T-cell (primary cell): ENCODE data around the gene SEL1L2. TPM values are rescaled to one million over a fixed set of nuclear protein-coding genes. Genes with fewer than 3 reads are reported as not detected.

Source experiments
- ATAC-seq, 4 experiments: fragments of 200-7000 bp in 3 of 4; fragments of 150-1000 bp in 1 of 4; cut with Tn5 transposase; replicated peaks in 1 of 4; 1 replicate in 3 of 4; 2 replicates in 1 of 4; pipeline ENCODE4 v1.10.0; 2021; ENCODE audit warnings: moderate library complexity in 3 of 4, mild to moderate bottlenecking in 2 of 4, moderate number of reproducible peaks in 1 of 4
- CTCF ChIA-PET, 2 donors: fragments of 300-600 bp; sonication (Branson Sonifier 250); formaldehyde crosslinking; loops; one replicate each; lab custom pipeline; 2022; ENCODE audit warnings: antibody characterized with exemption in 2 of 2; lab: Charles Lee
- POLR2A ChIA-PET, 2 donors: fragments of 300-600 bp; sonication (Branson Sonifier 250); formaldehyde crosslinking; loops; one replicate each; lab custom pipeline; 2022; ENCODE audit warnings: antibody characterized with exemption in 2 of 2; lab: Charles Lee
- DNase-seq, 35 experiments: peaks; one replicate each; pipeline versions ENCODE4 v3.0.0 to v3.0.0-alpha.2; 2013 to 2023
- H3K27ac ChIP-seq: one replicate; pipeline ENCODE4 v1.5.1; 2013; ENCODE audit warnings: low read length
- H3K27me3 ChIP-seq, 2 experiments: replicated peaks in 1 of 2; 1 replicate in 1 of 2; 2 replicates in 1 of 2; pipeline versions ENCODE4 v1.6.1 to v1.7.0; 2013; ENCODE audit warnings: low read length in 1 of 2, mixed read lengths in 1 of 2; ENCODE audit not compliant: control insufficient read depth in 2 of 2, insufficient read depth in 2 of 2; ENCODE audit errors: extremely low read depth in 1 of 2
- H3K36me3 ChIP-seq, 2 donors: 1 replicate in 1 of 2; 2 replicates in 1 of 2; pipeline versions ENCODE4 v1.6.1 to v1.7.0; 2013; ENCODE audit warnings: low read length in 1 of 2; ENCODE audit not compliant: control insufficient read depth in 2 of 2, insufficient read depth in 1 of 2; ENCODE audit errors: extremely low read depth in 1 of 2
- H3K4me1 ChIP-seq, 2 experiments: 1 replicate in 1 of 2; 2 replicates in 1 of 2; pipeline versions ENCODE4 v1.6.1 to v1.7.0; 2013; ENCODE audit warnings: low read length in 2 of 2, mixed read lengths in 1 of 2; ENCODE audit not compliant: insufficient read depth in 2 of 2, control insufficient read depth in 1 of 2; ENCODE audit errors: extremely low read depth in 1 of 2
- H3K4me3 ChIP-seq, 2 donors: 1 replicate in 1 of 2; 2 replicates in 1 of 2; pipeline versions ENCODE4 v1.5.1 to v1.7.0; 2013; ENCODE audit warnings: mild to moderate bottlenecking in 2 of 2, low read length in 1 of 2, moderate library complexity in 1 of 2; ENCODE audit not compliant: control insufficient read depth in 1 of 2; ENCODE audit errors: extremely low read depth in 1 of 2
- H3K9me3 ChIP-seq: 2 replicates; pipeline ENCODE4 v1.7.0; 2013
- H3K27ac Mint-ChIP-seq, 2 donors: one replicate each; pipeline ENCODE4 v1.8.0; 2020 to 2021; ENCODE audit warnings: mild to moderate bottlenecking in 2 of 2, mixed read lengths in 2 of 2
- H3K27me3 Mint-ChIP-seq, 2 donors: one replicate each; pipeline ENCODE4 v1.8.0; 2021 to 2022; ENCODE audit warnings: mixed read lengths in 2 of 2
- H3K36me3 Mint-ChIP-seq: one replicate; pipeline ENCODE4 v1.8.0; 2021; ENCODE audit warnings: mixed read lengths
- H3K4me1 Mint-ChIP-seq, 3 donors: one replicate each; pipeline ENCODE4 v1.8.0; 2020 to 2022; ENCODE audit warnings: mixed read lengths in 3 of 3, mild to moderate bottlenecking in 1 of 3
- H3K4me3 Mint-ChIP-seq, 3 donors: one replicate each; pipeline ENCODE4 v1.8.0; 2020 to 2022; ENCODE audit warnings: mild to moderate bottlenecking in 3 of 3, mixed read lengths in 3 of 3, moderate library complexity in 3 of 3
- H3K9me3 Mint-ChIP-seq, 3 donors: one replicate each; pipeline ENCODE4 v1.8.0; 2020 to 2022; ENCODE audit warnings: mixed read lengths in 3 of 3
- WGBS: methylation state at CpG from one replicate; pipeline ENCODE4 v1.1.5; 2013; ENCODE audit warnings: missing lambda C conversion rate; ENCODE audit not compliant: insufficient coverage; 5-methylcytosine and 5-hydroxymethylcytosine counted together
- total RNA-seq, 35 experiments: library from RNA in 6 of 35; stranded (reverse) in 6 of 35; fragments of 120-200 nt in 1 of 35; gene quantifications; one replicate each; pipeline versions ENCODE4 v1.2.1 to v1.2.4 and lab custom pipeline; 2013 to 2026

SEL1L2 gene
- total RNA-seq, 5 donors from 2014 or later (not counting 1 experiment from before 2014, with no cell fraction given), result not detected

GRCh38 chr20:13991311-13991710 lies 897 bp upstream of the SEL1L2 start:
- Histone ChIP-seq H3K9me3 (no peaks in the 10 kb centered on the region), H3K36me3 (no peaks in the 10 kb centered on the region), H3K27ac (no peak overlapping the region), H3K27me3 (peaks cover 0 to 5% of the 10 kb centered on the region in 2 experiments), H3K4me3 (no peak overlapping the region), H3K4me1 (no peaks in the 10 kb centered on the region)
- no peaks in the 10 kb centered on the region for H3K36me3 Mint-ChIP-seq
- ATAC-seq, result no peak
- CTCF ChIA-PET, result no interaction called here
- no peak overlapping the region for H3K27ac Mint-ChIP-seq
- POLR2A ChIA-PET, result interaction anchor here in 1 of 2 donors (0.6 kb wide), 1 partner anchor 69 kb away, joined by 3 read pairs; no protein-coding TSS in a partner anchor
- peaks cover 3 to 5% of the 10 kb centered on the region in 2 donors for H3K27me3 Mint-ChIP-seq
- WGBS, result no CpG with 5 or more reads among the region's 1 CpG
- peaks cover 0 to 3% (median 2%) of the 10 kb centered on the region in 3 donors for H3K4me1 Mint-ChIP-seq
- H3K4me3 Mint-ChIP-seq, result no peak overlapping the region
- peaks cover under 1 to 26% (median 18%) of the 10 kb centered on the region in 3 donors for H3K9me3 Mint-ChIP-seq
- no peak for DNase-seq

- Histone ChIP-seq H3K27me3 (no peaks in the 10 kb centered on the region), H3K9me3 (no peaks in the 10 kb centered on the region), H3K4me3 (no peak overlapping the region), H3K36me3 (no peaks in the 10 kb centered on the region), H3K27ac (no peak overlapping the region), H3K4me1 (no peaks in the 10 kb centered on the region)
- H3K4me3 Mint-ChIP-seq, result no peak overlapping the region
- H3K27ac Mint-ChIP-seq, result no peak overlapping the region
- ATAC-seq (no peak), DNase-seq (no peak)
- H3K36me3 Mint-ChIP-seq, result no peaks in the 10 kb centered on the region
- H3K9me3 Mint-ChIP-seq, result peaks cover 9 to 24% (median 14%) of the 10 kb centered on the region in 3 donors
- POLR2A ChIA-PET, result no interaction called here
- 75% methylated on average over 3 of the region's 4 CpGs for WGBS
- CTCF ChIA-PET, result interaction anchor here in 1 of 2 donors (0.6 kb wide), 1 partner anchor 59 kb away, joined by 3 read pairs; no protein-coding TSS in a partner anchor
- no peaks in the 10 kb centered on the region for H3K27me3 Mint-ChIP-seq
- no peaks in the 10 kb centered on the region for H3K4me1 Mint-ChIP-seq
Measured at GRCh38 chr20:13984211-13984610, 6.2 kb downstream of the SEL1L2 start.

- Mint-ChIP-seq H3K9me3 (peaks cover 0 to 3% (median 0%) of the 10 kb centered on the region in 3 donors), H3K27ac (no peak overlapping the region), H3K4me3 (no peak overlapping the region), H3K27me3 (no peaks in the 10 kb centered on the region), H3K4me1 (no peaks in the 10 kb centered on the region), H3K36me3 (no peaks in the 10 kb centered on the region)
- Histone ChIP-seq H3K27ac (no peak overlapping the region), H3K9me3 (no peaks in the 10 kb centered on the region), H3K4me1 (no peaks in the 10 kb centered on the region), H3K4me3 (no peak overlapping the region), H3K36me3 (no peaks in the 10 kb centered on the region), H3K27me3 (no peaks in the 10 kb centered on the region)
- CTCF ChIA-PET, result no interaction called here
- ATAC-seq, result no peak
- POLR2A ChIA-PET, result no interaction called here
- no CpG with 5 or more reads among the region's 3 CpGs for WGBS
- DNase-seq, result no peak
Measured at GRCh38 chr20:13960525-13960924, 29.9 kb downstream of the SEL1L2 start.

- DNase-seq (no peak), ATAC-seq (no peak)
- H3K4me3 ChIP-seq, result no peak overlapping the region
- peaks cover 0 to 3% (median 0%) of the 10 kb centered on the region in 3 donors for H3K9me3 Mint-ChIP-seq
- no peaks in the 10 kb centered on the region for H3K27me3 Mint-ChIP-seq
- no peaks in the 10 kb centered on the region for H3K9me3 ChIP-seq
- H3K27me3 ChIP-seq, result no peaks in the 10 kb centered on the region
- no peak overlapping the region for H3K27ac ChIP-seq
- H3K4me3 Mint-ChIP-seq, result no peak overlapping the region
- no CpG with 5 or more reads among the region's 2 CpGs for WGBS
- H3K4me1 Mint-ChIP-seq, result no peaks in the 10 kb centered on the region
- POLR2A ChIA-PET, result no interaction called here
- no peaks in the 10 kb centered on the region for H3K36me3 Mint-ChIP-seq
- H3K4me1 ChIP-seq, result no peaks in the 10 kb centered on the region
- H3K27ac Mint-ChIP-seq, result no peak overlapping the region
- no peaks in the 10 kb centered on the region for H3K36me3 ChIP-seq
- CTCF ChIA-PET, result no interaction called here
Measured at GRCh38 chr20:13960119-13960518, 30.3 kb downstream of the SEL1L2 start.

- Histone ChIP-seq H3K9me3 (no peaks in the 10 kb centered on the region), H3K27ac (no peak overlapping the region), H3K27me3 (no peaks in the 10 kb centered on the region), H3K4me3 (no peak overlapping the region), H3K4me1 (no peaks in the 10 kb centered on the region), H3K36me3 (no peaks in the 10 kb centered on the region)
- no peak for DNase-seq
- Mint-ChIP-seq H3K27ac (no peak overlapping the region), H3K36me3 (no peaks in the 10 kb centered on the region), H3K4me1 (no peaks in the 10 kb centered on the region), H3K4me3 (no peak overlapping the region), H3K9me3 (peaks cover 0 to 10% (median 6%) of the 10 kb centered on the region in 3 donors), H3K27me3 (peaks cover 0 to 2% of the 10 kb centered on the region in 2 donors)
- ChIA-PET CTCF (no interaction called here), POLR2A (no interaction called here)
- WGBS, result 65% methylated on average over 2 of the region's 6 CpGs
- ATAC-seq, result no peak
Measured at GRCh38 chr20:13953227-13953626, 37.2 kb downstream of the SEL1L2 start.

- POLR2A ChIA-PET, result no interaction called here
- H3K4me1 Mint-ChIP-seq, result no peaks in the 10 kb centered on the region
- peaks cover 7 to 12% (median 10%) of the 10 kb centered on the region in 3 donors for H3K9me3 Mint-ChIP-seq
- H3K27ac Mint-ChIP-seq, result no peak overlapping the region
- DNase-seq, result no peak
- Histone ChIP-seq H3K27me3 (peaks cover 0 to 2% of the 10 kb centered on the region in 2 experiments), H3K4me3 (no peak overlapping the region), H3K9me3 (no peaks in the 10 kb centered on the region), H3K27ac (no peak overlapping the region), H3K4me1 (no peaks in the 10 kb centered on the region), H3K36me3 (no peaks in the 10 kb centered on the region)
- WGBS, result 56% methylated on average over 3 of the region's 3 CpGs
- ATAC-seq, result no peak
- CTCF ChIA-PET, result no interaction called here
- H3K4me3 Mint-ChIP-seq, result no peak overlapping the region
- no peaks in the 10 kb centered on the region for H3K36me3 Mint-ChIP-seq
- H3K27me3 Mint-ChIP-seq, result peaks cover 0 to 3% of the 10 kb centered on the region in 2 donors
Measured at GRCh38 chr20:13947719-13948118, 42.7 kb downstream of the SEL1L2 start.

- POLR2A ChIA-PET, result no interaction called here
- 94% methylated on average over 4 of the region's 7 CpGs for WGBS
- H3K4me3 ChIP-seq, result no peak overlapping the region
Measured at GRCh38 chr20:13941031-13941430, 49.4 kb downstream of the SEL1L2 start.

More at GRCh38 chr20:13941031-13941430, 49.4 kb downstream of the SEL1L2 start:
- CTCF ChIA-PET, result no interaction called here
- Histone ChIP-seq H3K27ac (no peak overlapping the region), H3K27me3 (no peaks in the 10 kb centered on the region), H3K4me1 (no peaks in the 10 kb centered on the region), H3K9me3 (no peaks in the 10 kb centered on the region), H3K36me3 (no peaks in the 10 kb centered on the region)
- no peak overlapping the region for H3K27ac Mint-ChIP-seq
- peaks cover 0 to 8% (median 4%) of the 10 kb centered on the region in 3 donors for H3K9me3 Mint-ChIP-seq
- no peaks in the 10 kb centered on the region for H3K36me3 Mint-ChIP-seq
- ATAC-seq (no peak), DNase-seq (no peak)
- no peaks in the 10 kb centered on the region for H3K4me1 Mint-ChIP-seq
- H3K4me3 Mint-ChIP-seq, result no peak overlapping the region
- peaks cover 3 to 5% of the 10 kb centered on the region in 2 donors for H3K27me3 Mint-ChIP-seq
